Stimulated activated CD8-positive, alpha-beta memory T cell treated with anti-CD3 and anti-CD28 coated beads, Interleukin-15, amount 100 ng/mL, for 24 hours (primary cell): ENCODE results near the gene SPECC1L.
"Not testable (repeated sequence)": the region's sequence is repeated elsewhere in the genome, so short reads cannot be mapped to it uniquely, and the experiment has no call there.

ENCODE experiments used
- DNase-seq: peaks from one replicate; pipeline ENCODE4 v3.0.0-alpha.2; 2020; ENCODE audit warnings: low read depth

SPECC1L gene, protein sequence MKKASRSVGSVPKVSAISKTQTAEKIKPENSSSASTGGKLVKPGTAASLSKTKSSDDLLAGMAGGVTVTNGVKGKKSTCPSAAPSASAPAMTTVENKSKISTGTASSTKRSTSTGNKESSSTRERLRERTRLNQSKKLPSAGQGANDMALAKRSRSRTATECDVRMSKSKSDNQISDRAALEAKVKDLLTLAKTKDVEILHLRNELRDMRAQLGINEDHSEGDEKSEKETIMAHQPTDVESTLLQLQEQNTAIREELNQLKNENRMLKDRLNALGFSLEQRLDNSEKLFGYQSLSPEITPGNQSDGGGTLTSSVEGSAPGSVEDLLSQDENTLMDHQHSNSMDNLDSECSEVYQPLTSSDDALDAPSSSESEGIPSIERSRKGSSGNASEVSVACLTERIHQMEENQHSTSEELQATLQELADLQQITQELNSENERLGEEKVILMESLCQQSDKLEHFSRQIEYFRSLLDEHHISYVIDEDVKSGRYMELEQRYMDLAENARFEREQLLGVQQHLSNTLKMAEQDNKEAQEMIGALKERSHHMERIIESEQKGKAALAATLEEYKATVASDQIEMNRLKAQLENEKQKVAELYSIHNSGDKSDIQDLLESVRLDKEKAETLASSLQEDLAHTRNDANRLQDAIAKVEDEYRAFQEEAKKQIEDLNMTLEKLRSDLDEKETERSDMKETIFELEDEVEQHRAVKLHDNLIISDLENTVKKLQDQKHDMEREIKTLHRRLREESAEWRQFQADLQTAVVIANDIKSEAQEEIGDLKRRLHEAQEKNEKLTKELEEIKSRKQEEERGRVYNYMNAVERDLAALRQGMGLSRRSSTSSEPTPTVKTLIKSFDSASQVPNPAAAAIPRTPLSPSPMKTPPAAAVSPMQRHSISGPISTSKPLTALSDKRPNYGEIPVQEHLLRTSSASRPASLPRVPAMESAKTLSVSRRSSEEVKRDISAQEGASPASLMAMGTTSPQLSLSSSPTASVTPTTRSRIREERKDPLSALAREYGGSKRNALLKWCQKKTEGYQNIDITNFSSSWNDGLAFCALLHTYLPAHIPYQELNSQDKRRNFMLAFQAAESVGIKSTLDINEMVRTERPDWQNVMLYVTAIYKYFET

DNA sequence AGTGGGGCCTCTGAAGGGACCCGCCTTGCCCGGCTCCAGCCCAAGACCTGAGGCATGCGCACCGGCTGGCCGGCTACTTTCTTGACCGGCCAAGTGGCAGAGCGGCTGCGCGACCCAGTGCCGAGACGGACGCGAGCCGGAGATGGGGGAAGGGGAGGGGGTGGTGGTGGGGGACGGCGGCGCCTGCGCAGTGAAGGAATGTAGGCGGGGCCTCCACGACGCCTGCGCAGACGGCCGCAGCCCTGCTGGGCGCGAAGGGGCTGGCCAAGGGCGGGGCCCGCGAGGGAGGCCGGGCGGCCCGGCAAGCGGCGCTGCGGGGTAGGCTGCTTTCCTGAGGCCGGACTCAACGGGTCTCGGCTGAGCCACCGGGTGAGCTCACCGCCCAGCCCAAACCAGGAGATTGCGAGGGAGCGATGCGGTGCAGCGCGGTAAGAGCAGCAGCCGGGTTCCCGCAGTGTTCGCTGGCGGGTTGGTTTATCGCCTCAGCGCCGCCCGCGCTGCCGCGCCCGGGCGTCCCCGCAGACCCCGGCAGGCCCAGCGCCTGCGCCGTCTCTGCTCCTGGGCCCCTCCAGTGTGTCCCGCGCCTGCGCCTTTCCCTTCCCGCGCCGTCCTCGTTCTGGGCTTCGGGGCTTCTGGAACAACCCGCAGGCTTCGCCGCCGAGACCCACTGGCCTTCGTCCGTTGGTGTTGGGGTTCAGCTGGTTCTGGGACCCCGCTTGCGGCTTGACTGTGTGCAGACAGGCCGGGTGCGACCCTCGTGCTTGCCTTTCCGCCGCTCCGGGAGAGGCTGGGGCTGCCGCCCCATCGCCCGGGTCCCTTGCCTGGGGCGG is at the start of gene SPECC1L:
SPECC1L (plus strand) TSS at position 276 of the 830 bp plus-strand sequence. CDS start 31,401 bp downstream, outside the sequence.
- peak; percentile 93 for DNase-seq

DNA sequence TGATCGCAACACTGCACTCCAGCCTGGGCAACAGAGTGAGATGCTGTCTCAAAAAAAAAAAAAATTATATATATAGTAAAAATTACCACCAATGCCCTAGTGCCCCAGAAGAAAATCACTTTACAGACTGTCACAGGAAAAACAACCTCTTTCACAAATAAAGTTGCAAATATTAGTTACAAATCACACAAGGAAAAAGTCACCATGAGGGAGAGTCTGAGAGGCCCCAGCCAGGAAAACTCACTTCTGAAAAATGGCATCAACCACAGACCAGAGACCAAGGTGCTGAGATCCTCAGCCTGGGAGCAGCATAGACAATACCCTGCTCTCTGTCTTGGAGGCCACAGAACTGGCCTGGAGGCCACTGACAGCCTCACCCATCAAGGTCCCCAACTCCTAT is 46.2 kb upstream of the SPECC1L start:
- no peak for DNase-seq

- DNase-seq = no peak
These were observed 45.5 kb upstream of the SPECC1L start for GRCh38 chr22:24225044-24225601.

- no peak for DNase-seq
These were observed 44.7 kb upstream of the SPECC1L start for GRCh38 chr22:24225951-24226350.

- peak; percentile 46 for DNase-seq
These were observed 39.5 kb upstream of the SPECC1L start for GRCh38 chr22:24230911-24231656.

- no peak for DNase-seq
These were observed 38.9 kb upstream of the SPECC1L start for GRCh38 chr22:24231706-24232105.

- DNase-seq = no peak
These were observed 38.5 kb upstream of the SPECC1L start for GRCh38 chr22:24232124-24232523.

DNA sequence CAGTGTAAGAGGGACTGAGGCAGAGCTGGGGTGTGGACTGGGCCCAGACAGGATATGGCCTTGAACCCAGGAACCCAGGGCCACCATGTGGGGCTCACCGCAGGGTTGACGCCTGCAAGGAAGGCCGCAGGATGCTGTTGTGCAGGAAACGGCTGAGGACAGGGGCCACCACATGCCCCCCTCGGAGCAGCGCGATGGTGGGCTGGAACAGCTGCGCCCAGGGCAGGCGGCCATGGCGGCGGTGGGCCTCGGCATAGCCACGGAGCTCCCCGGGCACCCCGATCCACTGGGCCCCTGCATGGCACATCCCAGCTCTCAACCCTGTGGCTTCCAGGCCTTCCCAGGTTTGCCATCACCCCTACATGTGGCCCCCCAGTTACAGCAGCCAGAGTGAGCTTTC is 37.9 kb upstream of the SPECC1L start:
- DNase-seq = no peak

DNA sequence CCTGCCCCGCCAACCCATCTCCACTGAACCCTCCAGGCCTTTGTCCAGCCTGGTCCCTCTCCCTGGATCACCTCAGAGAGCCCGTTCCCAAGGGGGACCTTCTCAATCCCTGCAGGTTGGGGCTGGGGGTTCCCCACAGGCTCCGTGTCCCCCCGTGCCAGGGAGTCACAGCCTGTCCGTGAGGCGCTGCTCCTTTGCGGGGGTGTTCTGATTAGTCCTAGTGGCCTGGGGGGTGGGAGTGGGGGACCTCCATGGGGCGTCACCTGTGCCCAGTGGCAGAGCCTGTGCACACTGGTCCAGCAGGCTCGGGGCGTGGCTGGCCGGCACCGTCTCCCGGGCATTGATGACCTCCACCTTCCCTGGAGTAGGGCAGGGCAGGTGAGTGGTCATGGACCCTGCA is 37.4 kb upstream of the SPECC1L start:
- DNase-seq = no peak

GRCh38 chr22:24233816-24234215 is 36.8 kb upstream of the SPECC1L start:
- no peak for DNase-seq

DNA sequence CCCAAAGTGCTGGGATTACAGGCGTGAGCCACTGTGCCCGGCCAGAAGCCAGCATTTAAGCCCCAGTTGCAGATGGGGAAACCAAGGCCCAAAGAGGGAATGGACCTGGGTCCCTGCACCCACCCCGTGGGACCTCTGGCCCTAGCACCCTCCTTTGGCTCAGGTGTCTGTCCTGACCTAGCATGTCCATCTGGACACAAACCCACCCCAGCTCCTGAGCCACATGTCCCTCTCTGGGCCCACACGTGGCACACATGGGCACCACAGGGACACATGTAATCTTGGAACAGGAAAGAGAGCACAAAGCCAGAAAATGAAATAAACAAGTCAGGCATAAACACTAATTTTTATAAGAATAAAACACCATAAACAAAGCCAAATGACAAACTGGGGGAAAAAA is 35.3 kb upstream of the SPECC1L start:
- DNase-seq = no peak

DNA sequence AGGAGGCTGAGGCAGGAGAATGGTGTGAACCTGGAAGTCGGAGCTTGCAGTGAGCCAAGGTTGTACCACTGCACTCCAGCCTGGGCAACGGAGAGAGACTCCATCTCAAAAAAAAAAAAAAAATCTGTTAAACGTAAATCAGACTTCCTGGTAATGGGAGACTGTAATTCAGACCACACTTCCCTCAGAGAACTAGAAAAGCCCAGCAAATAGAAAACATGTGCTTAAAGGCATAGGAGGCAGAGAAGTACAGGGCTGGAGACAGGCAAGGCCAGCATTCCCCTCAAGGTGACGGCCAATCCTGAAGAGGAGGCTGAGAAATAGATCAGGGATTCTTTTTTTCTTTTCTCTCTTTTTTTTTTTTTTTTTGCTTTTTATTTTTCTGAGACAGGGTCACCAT is 34.0 kb upstream of the SPECC1L start:
- no peak for DNase-seq

DNA sequence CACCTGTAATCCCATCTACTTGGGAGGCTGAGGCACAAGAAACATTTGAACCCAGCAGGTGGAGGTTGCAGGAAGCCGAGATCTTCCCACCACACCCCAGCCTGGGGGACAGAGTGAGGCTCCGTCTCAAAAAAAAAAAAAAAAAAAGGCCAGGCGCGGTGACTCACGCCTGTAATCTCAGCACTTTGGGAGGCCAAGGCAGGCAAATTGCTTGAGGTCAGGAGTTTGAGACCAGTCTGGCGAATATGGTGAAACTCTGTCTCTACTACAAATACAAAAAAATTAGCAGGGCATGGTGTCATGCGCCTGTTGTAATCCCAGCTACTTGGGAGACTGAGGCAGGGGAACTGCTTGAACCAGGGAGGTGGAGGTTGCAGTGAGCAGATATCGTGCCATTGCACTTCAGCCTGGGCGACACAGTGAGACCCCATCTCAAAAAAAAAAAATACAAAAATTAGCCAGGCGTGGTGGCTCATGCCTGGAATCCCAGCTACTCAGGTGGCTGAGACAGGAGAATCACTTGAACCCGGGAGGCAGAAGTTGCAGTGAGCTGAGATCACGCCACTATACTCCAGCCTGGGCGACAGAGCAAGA is 32.4 kb upstream of the SPECC1L start:
- not testable (repeated sequence) for DNase-seq

GRCh38 chr22:24240381-24240780 is 30.2 kb upstream of the SPECC1L start:
- no peak for DNase-seq

- DNase-seq = not testable (repeated sequence)
These were observed 29.5 kb upstream of the SPECC1L start for GRCh38 chr22:24240985-24241692.

DNA sequence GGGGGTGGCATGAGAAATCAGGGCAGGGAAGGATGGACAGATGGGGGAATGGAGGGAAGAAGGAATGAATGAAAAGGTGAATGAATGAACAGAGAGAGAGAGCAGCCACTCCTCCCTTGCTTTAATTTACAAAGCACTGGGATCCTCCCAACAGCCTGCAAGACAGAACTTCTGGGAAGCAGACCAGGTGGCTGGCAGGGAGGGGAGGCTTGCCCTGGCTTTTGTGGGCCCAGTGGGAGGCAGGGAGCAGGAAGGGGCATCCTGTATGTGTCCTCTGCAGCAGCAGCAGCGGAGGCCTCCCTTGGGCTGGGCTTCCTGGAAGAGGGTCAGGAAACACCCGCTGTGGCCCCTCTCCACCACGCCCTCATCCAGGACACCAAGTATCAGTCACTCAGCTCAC is 27.2 kb upstream of the SPECC1L start:
- not testable (repeated sequence) for DNase-seq

DNA sequence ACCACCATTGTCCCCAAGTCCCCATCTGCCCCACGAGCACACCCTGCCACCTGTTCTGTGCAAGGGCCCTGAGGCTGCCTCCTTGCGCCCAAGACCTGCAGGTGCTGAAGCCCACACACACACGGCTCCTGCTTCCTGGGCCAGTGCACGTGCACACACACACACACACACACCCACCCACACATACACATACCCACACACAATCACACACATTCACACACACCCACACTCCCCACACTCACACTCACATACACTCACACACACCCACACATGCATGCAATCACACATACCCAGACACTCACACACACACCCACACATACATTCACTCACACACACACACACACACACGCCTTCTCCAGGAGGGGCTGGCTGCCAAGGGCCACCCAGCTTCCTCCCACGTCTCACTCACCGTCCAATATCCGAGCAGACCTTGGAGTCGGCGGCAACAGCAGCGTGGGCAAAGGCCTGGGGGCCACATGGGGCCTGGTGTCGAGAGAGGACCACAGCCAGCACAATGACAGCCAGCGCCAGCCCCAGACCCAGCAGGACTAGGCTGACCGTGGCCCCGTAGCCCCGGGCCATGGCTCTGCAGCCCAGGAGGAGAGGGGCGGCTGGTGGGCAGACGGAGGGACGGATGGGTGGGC is 26.4 kb upstream of the SPECC1L start:
- DNase-seq = no peak

DNA sequence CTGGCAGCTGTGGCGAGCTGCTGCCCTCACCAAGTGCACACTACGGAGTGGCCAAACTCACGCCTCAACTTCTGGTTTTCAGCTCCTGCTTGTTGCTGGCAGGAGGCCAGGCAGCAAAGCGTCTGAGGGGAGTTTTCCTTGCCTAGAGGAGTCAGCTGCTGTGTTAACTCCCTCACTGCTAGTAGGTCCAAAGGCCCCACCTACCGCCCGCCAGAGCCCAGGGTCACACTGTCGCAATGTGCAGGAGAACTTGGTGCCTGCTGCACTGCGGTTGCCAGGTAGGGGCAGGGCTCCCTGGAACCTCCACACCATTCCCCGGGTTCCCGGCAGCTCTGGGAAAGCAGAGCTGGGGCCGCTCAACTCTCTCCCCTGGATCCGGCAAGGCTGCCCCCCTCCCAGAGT is 25.6 kb upstream of the SPECC1L start, which contains the start of gene GGT5:
GGT5 (minus strand) TSS at position 53 of the 402 bp plus-strand sequence. CDS start 357 bp downstream, outside the sequence.
- DNase-seq = not testable (repeated sequence)
